ENCODE measurements around the gene ZNF329.
A peak's percentile ranks its signal among the peaks of the same experiment; 100 is the strongest.
"Not testable (repeated sequence)": the region's sequence is repeated elsewhere in the genome, so short reads cannot be mapped to it uniquely, and the experiment has no call there.

The ZNF329 gene

DNA sequence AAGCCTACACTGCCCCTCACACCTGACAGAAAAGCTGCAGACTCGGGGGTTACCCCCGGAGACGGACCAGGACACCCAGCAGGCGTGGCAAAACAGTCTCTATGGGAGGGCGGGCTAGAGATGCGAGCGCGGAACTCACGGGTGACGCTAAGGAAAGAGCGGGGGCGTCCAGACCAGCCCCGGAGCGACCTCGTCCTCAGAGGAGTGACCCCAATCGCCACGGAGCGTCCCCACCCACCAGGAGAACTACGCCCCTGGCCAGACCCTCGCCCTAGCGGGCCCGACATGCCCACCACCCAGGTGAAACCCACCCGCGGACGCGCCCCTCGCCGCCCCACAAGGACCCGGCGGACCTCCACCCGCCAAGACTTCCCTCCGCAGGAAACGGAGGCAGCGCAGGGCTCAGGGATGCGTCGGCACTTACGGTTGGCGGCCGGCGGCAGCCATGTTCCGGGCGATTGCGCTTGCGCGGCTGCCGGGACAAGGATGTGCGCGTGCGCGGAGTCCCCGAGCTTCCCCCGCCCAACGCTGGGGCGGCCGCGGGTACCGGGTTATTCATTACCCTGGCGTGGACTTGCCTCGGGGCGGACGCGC is at the start of gene ZNF329:
Gene ZNF329, minus strand, starts transcription at position 462 of the 594 bp plus-strand sequence. CDS start 21,286 bp downstream, outside the sequence.
- peak; percentile 90 for DNase-seq (ENCODE audit: low read depth)

- DNase-seq (ENCODE audit: low read depth) = no peak
These were observed 46.5 kb upstream of the ZNF329 start for GRCh38 chr19:58196901-58197616.

DNA sequence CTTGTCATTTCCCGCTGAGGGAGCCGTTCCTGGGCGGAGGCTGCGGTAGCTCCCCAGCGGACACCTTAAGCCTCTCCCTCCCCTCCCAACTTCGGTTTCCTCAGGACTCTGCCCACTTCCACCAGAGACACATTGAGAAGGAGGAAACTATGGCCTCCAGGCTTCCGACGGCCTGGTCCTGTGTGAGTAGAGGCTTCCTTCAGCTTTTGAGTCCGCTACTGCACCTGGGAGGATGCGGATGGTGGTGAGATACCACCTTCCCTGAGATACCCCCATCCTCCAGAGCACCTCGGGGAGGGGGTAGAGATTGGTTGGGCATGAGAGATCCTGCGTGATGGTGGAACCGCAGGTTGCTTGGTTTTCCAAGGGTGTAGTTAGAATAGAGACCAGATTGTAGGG is 33.2 kb upstream of the ZNF329 start:
- no peak for DNase-seq (ENCODE audit: low read depth)

- DNase-seq (ENCODE audit: low read depth) = peak; percentile 87
These were observed 32.6 kb upstream of the ZNF329 start, which contains the start of gene ZNF274 for GRCh38 chr19:58182989-58183816. ZNF274 (plus strand) TSS chr19:58183061; CDS start chr19:58183966, 905 bp downstream.

DNA sequence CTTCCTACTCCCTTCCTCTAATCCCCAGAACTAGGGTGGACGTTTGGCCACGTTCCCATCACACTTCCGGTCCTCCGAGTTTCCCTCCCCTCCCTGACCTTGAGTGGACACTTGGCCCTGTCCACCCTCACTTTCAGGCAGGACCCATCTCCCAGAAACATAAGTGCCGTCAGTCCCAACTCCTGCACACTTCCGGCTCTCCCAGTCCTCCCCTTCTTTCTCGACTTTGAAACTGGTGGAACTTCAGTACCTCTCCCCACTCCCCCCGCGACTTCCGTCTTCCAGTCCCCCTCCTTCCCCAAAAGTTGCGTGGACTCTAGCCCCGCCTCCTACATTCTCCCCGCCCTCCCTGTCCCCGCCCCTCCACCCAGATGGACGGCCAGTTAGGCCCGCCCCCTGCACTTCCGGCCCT is 32.0 kb upstream of the ZNF329 start:
- DNase-seq (ENCODE audit: low read depth) = no peak

DNA sequence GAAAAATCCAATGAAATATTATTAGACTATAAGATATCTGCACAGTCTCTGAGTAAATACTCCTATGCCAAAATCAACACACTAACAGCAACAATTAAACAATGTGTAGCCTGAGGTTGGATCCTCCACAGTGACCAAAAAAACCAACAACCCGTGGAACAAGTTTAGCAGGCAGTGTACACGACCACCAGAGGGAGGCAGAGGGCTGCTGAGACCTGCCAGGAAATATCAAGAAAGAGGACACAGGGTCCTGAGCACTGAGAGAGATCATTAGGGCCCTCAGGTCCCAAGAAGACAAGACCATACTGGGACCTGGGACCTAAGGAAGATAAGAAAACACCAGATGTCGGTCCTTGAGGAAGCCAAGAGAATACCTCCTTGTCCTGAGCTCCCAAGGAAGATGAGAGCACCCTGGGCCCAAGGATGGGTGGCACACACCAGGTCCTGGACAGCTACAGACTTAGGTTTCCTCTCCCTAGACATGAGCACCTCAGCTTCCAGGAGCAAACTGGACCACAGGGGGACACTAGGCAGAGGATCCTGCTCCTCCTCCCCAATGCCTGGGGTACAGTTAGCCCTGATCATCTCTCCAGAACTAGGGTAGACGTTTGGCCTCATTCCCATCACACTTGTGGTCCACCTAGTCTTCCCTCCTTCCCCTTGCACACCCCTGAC is 31.4 kb upstream of the ZNF329 start:
- DNase-seq (ENCODE audit: low read depth) = peak; percentile 32

DNA sequence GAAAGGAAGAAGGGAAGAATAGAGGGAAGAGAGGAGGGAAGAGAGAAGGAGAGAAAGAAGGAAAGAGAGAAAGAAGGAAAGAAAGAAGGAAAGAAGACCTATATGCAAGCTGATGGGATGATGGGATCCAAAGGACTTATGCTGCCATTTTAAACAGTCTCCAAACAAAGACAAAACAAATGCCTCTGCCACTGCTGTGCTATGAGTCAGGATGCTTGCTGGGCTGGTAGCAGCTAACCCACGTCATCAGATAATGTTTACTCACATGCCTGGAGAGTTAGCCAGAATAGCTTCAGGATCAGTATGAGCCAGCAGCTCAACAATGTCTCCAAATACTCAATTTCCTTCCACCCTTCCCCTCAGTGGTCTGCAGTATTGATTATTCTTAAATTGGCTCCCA is 20.3 kb upstream of the ZNF329 start:
- DNase-seq (ENCODE audit: low read depth) = no peak

GRCh38 chr19:58166708-58167280 is 16.2 kb upstream of the ZNF329 start:
- no peak for DNase-seq (ENCODE audit: low read depth)

DNA sequence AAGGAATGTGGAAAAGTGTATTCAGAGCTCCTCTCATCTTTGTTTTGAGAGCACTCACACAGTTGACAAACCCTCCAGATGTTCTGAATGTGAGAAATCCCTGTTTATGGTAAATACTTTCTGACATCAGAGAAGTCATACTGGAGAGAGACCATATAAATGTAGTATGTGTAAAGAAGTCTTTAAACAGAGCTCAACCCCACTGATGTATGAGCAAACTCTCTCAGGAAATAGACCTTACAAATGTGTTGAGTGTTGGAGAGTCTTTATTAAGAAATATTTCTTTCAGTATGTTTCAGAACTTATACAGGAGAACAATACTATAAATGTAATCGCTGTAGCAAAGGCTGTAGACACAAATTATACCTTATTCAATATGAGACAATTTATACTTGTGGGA is 15.7 kb upstream of the ZNF329 start:
- no peak for DNase-seq (ENCODE audit: low read depth)

DNA sequence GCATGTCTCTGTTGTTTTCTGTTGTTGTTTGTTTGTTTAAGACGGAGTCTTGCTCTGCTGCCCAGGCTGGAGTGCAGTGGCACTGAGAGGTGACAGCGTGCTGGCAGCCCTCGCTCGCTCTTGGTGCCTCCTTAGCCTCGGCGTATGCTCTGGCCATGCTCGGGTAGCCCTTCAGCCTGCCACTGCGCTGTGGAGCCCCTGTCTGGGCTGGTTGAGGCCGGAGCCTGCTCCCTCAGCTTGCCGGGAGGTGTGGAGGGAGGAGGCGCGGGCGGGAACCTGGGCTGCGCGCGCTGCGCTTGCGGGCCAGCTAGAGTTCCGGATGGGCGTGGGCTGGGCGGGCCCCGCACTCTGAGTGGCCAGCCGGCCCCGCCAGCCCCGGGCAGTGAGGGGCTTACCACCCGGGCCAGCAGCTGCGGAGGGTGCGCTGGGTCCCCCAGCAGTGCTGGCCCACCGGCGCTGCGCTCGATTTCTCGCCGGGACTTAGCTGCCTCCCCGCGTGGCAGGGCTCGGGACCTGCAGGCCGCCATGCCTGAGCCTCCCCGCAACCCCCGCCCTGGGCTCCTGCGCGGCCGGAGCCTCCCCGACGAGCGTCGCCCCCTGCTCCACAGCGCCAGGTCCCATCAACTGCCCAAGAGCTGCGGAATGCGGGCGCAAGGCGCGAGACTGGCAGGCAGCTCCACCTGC is 6.6 kb upstream of the ZNF329 start:
- no peak for DNase-seq (ENCODE audit: low read depth)

DNA sequence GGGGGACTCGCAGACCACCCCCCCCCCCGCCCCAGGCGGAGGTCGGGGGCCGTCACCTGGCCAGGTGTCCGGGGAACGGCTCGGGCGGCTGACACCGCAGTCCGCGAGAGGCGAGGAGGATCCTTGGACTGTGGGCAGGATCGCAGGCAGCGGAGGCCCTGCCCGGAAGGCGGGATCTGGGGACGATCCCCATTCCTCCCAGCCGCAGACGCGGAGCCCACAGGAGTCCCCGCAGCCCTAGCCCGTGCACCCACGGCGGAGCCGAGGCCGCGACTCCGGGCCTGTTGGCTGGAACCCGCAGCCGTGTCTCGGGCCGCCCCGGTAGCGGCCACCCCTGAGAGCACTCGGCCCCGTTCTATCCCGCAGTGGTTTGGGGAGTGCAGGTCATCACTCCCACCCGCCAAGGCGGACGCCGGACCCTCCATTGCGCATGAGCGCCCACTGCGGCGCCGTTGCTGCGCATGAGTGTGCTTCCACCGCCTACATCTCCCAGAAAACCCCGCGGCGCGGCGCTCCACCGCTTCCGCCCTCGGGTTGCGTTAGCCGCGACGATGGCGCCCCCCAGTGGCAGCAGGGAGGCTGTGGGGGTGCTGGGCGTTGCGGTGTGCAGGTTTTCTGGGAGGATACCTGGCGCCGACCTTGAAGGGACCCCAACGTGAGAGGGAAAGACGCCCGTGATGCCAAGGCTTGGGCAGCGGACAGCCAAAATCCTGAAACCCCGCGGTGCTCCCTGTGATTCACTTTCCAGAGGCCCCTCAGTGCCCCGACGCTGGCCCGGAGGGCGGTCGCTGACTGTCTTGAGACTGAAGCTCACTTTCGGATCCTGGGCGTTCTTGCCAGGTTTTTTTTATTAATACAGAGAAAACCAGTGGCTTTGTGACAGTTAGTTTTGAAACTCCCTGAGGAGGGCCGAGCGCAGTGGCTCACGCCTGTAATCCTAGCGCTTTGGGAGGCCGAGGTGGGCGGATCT is 4.4 kb upstream of the ZNF329 start:
- DNase-seq (ENCODE audit: low read depth) = peak; percentile 97

DNA sequence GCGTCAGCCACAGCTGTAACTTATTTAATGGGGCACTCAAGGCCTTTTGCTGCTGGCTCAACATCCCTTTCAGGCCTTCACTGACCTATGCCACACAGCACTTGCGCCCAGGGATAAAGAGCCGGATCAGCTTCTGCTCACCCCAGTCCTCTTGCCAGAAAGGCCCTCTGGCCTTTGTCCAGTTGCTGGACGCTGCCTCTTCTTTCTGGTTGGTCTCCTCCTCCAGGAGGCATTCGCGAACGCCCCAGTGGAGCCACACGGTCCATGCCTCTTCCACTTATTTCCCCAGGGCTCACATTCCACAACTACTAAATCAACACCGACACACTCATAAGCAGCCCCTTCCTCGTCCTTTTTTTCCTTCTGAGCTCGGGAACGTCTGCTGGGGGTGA is 3.7 kb upstream of the ZNF329 start:
- no peak for DNase-seq (ENCODE audit: low read depth)

GRCh38 chr19:58153386-58153785 is 2.8 kb upstream of the ZNF329 start:
- no peak for DNase-seq (ENCODE audit: low read depth)

DNA sequence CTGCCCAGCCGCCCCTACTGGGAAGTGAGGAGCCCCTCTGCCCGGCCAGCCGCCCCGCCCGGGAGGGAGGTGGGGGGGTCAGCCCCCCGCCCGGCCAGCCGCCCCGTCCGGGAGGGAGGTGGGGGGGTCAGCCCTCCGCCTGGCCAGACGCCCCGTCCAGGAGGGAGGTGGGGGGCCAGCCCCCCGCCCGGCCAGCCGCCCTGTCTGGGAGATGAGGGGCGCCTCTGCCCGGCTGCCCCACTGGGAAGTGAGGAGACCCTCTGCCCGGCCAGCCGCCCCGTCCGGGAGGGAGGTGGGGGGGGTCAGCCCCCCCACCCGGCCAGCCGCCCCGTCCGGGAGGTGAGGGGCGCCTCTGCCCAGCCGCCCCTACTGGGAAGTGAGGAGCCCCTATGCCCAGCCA is 3.1 kb downstream of the ZNF329 start:
- DNase-seq (ENCODE audit: low read depth) = not testable (repeated sequence)

GRCh38 chr19:58145849-58146248 is 4.7 kb downstream of the ZNF329 start:
- DNase-seq (ENCODE audit: low read depth) = no peak

DNA sequence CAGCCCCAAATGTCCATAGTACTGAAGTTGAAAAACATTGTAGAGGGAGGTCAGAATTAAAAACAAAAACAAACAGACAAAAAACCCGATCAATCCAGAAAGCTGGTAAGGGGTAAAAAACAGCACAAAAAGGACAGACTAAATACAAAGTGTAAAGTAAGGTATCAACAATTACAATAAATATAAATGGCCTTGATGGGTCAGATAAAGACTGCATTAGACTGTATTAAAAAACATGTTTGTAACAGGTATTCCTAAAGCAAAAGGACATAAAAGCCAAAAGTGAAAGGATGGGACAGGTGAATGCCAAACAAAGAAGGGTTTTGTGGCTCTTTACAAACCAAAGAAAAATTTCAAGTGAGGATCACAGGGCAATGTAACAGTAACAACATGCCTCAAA is 16.3 kb downstream of the ZNF329 start:
- no peak for DNase-seq (ENCODE audit: low read depth)

DNA sequence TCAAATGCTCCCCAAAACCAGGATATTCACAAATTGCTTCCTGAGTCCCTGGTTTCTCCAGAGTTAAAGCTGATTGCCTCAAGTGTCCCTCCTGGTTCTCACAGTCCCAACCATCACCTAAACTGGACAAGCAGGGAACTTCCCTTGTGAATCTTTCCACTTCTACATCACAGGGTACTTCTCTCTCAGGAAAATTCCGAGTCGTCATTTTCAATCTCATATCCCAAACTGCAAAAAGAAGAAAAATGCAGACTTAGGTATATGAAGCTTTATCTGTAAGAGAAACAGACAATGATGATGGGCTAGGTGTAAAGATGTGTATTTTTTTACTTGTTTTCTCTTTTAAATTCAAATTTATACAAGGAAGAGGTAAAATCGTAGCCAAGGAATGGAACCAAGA is 21.3 kb downstream of the ZNF329 start:
- no peak for DNase-seq (ENCODE audit: low read depth)

DNA sequence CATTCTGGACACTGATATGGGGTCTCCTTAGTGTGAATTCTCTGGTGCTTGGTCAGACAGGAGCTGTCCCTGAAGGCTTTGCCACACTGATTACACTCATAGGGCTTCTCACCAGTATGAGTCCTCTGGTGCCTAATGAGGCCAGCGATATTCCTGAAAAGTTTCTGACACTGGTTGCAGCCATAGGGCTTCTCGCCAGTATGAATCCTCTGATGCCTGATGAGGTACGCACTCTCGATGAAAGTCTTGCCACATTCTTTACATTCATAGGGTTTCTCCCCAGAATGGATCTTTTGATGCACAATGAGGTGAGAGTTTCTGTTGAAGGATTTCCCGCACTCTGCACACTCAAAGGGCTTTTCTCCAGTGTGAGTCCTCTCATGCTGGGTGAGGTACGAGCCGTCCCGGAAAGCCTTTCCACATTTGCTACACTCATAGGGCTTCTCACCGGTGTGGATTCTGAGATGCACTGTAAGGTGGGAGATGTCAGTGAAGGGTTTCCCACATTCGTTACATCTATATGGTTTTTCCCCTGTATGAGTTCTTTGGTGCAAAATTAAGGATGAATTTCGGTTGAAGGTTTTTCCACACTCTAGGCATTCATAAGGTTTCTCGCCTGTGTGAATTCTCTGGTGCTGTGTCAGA is 22.4 kb downstream of the ZNF329 start:
- DNase-seq (ENCODE audit: low read depth) = no peak

DNA sequence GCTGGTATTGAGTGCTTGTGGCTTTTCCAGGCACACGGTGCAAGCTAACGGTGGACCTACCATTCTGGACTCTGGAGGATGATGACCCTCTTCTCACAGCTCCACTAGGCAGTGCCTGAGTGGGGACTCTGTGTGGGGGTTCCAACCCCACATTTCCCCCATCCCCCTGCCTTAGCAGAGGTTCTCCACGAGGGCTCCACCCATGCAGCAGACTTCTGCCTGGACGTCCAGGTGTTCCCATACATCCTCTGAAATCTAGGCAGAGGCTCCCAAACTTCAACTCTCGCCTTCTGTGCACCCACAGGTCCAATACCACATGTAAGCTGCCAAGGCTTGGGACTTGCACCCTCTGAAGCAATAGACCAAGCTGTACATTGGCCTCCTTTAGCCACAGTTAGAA is 27.2 kb downstream of the ZNF329 start:
- no peak for DNase-seq (ENCODE audit: low read depth)

Data from stimulated activated CD8-positive, alpha-beta memory T cell treated with anti-CD3 and anti-CD28 coated beads, Interleukin-12 subunit alpha, Interleukin-12 subunit beta, amount 100 ng/mL, for 4 hours (primary cell).